Measurements from ENCODE around the gene CCDC154. TPM values are rescaled to one million over a fixed set of nuclear protein-coding genes. Genes with fewer than 3 reads are reported as not detected.
A peak's percentile ranks its signal among the peaks of the same experiment; 100 is the strongest.

The CCDC154 gene
- total and polyA plus RNA-seq, 2 of the 4 experiments (the other 2 are of a cell fraction), result 0.09 TPM; not detected in 1

DNA sequence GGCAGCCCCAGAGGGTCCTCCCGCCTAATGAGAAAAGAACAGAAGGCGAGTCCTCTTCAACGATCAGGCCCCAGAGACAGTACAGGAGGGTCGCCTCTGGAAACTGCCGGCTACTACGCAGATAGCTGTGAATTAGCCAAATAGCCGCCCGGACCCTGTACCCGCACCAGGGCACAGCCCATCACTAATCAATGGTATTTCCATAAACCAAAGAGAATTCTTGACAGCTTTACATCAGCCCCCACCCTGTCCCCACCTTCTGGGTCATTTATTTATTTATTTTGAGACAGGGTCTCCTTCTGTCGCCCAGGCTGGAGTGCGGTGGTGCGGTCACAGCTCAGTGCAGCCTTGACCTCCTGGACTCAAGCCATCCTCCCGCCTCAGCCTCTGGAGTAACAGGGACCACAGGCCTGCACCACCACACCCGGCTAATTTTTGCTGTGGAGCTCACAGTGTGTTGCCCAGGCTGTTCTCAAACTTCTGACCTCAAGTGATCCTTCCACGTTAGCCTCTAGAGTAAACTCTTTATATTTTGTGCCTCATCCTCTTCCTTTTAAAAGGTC, 31.3 kb upstream of the CCDC154 start:
- intact Hi-C loops (cut with micrococcal nuclease), result loop anchor here (10.0 kb wide), 1 partner anchor 51 kb away; the partner anchor contains the start of gene UQCC4
- Histone ChIP-seq H3K36me3 (ENCODE audit: control insufficient read depth, insufficient read depth, low read length) (peaks cover 3% of the 10 kb centered on the region; the same call in 1 of the 2 replicates), H2BK120ac (ENCODE audit: low read depth, low read length) (peak overlapping the region; percentile 30; the same call in 1 of the 2 replicates), H2BK20ac (ENCODE audit: low read depth, low read length) (no peak overlapping the region), H3K9ac (ENCODE audit: low read depth, low read length) (peak overlapping the region; percentile 78), H3K4me3 (ENCODE audit: insufficient read depth, low read depth, low read length) (peak overlapping the region; percentile 94), H3K18ac (ENCODE audit: low read depth, low read length) (no peak overlapping the region; the same call in 1 of the 2 replicates), H4K20me1 (ENCODE audit: insufficient read depth, low read length) (peaks cover 13% of the 10 kb centered on the region; the same call in 1 of the 2 replicates), H3K4me1 (ENCODE audit: control insufficient read depth, insufficient read depth, low read length) (0 out of 2 replicates have a peak, but pooled peaks cover 7% of the 10 kb centered on the region), H3K4me2 (ENCODE audit: low read depth, low read length) (peak overlapping the region; percentile 68), H3K23ac (ENCODE audit: low read depth, low read length) (peak overlapping the region; percentile 69), H2BK5ac (ENCODE audit: low read depth, low read length, poor library complexity, severe bottlenecking) (no peak overlapping the region), H3K9me3 (ENCODE audit: control insufficient read depth, insufficient read depth, low read length) (peaks cover 3% of the 10 kb centered on the region; the same call in 1 of the 2 replicates), H3K4ac (ENCODE audit: low read depth, low read length) (peak overlapping the region; percentile 89), H3K14ac (replicated peaks; ENCODE audit: low read depth, low read length) (peak overlapping the region; percentile 60), H2AFZ (replicated peaks; ENCODE audit: low read length, poor library complexity) (peak overlapping the region; percentile 99), H3K56ac (ENCODE audit: extremely low read depth, insufficient read depth, low read length) (peak overlapping the region; percentile 67; the same call in 1 of the 2 replicates), H2AK5ac (ENCODE audit: low read depth, low read length) (peak overlapping the region; percentile 87), H3K9me1 (ENCODE audit: insufficient read depth, low read length) (peaks cover 8% of the 10 kb centered on the region; the same call in 1 of the 2 replicates), H3K27ac (ENCODE audit: insufficient read depth, low read length) (peak overlapping the region; percentile 83), H4K5ac (ENCODE audit: low read depth, low read length) (peak overlapping the region; percentile 84), H4K91ac (ENCODE audit: insufficient read depth, low read depth, low read length) (peak overlapping the region; percentile 81), H2BK15ac (ENCODE audit: low read depth, low read length) (no peak overlapping the region), H2AK9ac (replicated peaks; ENCODE audit: low read depth, low read length, poor library complexity) (peak overlapping the region; percentile 99), H3K27me3 (ENCODE audit: control insufficient read depth, insufficient read depth, low read length) (no peaks in the 10 kb centered on the region), H3K79me1 (ENCODE audit: low read depth in 1 of 2, low read length in 2 of 2) (peaks cover 18 to 39% of the 10 kb centered on the region in 2 experiments), H4K8ac (ENCODE audit: low read depth in 2 of 2, low read length in 2 of 2) (peak overlapping the region; percentile 99 to 100)
- dilution Hi-C loops (cut with HindIII; ENCODE audit: low sequenced_read_pairs, unreplicated experiment), result no loop called here
- DNase-seq (no peak), ATAC-seq (ENCODE audit: low read depth) (no peak)
- ChIA-PET CTCF (no interaction called here), POLR2A (ENCODE audit: unreplicated experiment) (no interaction called here)
- in situ Hi-C loops (cut with MboI; ENCODE audit: low sequenced_read_pairs), result no loop called here
- 70% methylated on average over 14 of the region's 15 CpGs; no CpG with 5 or more reads in 1 of the 2 experiments for WGBS, 2 experiments (ENCODE audit: extremely low coverage in 2 of 2, insufficient read length in 1 of 2)
- BruUV-seq (replicated peaks), result no TSS peak
- TF ChIP-seq RFX5 (IDR thresholded peaks at IDR 0.05; ENCODE audit: low read depth, low read length) (no peak), MAFK (IDR thresholded peaks at IDR 0.05; ENCODE audit: low read depth, low read length) (no peak), POLR2A (IDR thresholded peaks at IDR 0.05; ENCODE audit: low read depth, low read length) (no peak), RCOR1 (IDR thresholded peaks at IDR 0.05; ENCODE audit: insufficient replicate concordance, low read length) (no peak), FOS (IDR thresholded peaks at IDR 0.05; ENCODE audit: low read depth, low read length) (no peak), CHD1 (IDR thresholded peaks at IDR 0.05; ENCODE audit: low read depth, low read length) (no peak), RAD21 (IDR thresholded peaks at IDR 0.05; ENCODE audit: low read length) (no peak), SMC3 (IDR thresholded peaks at IDR 0.05; ENCODE audit: low read depth, low read length) (no peak), CEBPB (IDR thresholded peaks at IDR 0.05; ENCODE audit: low read depth, low read length) (no peak), BHLHE40 (IDR thresholded peaks at IDR 0.05; ENCODE audit: low read depth, low read length) (no peak), NFE2L2 (IDR thresholded peaks at IDR 0.05; ENCODE audit: low read depth, low read length) (no peak), MXI1 (IDR thresholded peaks at IDR 0.05; ENCODE audit: borderline replicate concordance, low read depth, low read length) (no peak)
- TF ChIP-seq, protein P1, sequence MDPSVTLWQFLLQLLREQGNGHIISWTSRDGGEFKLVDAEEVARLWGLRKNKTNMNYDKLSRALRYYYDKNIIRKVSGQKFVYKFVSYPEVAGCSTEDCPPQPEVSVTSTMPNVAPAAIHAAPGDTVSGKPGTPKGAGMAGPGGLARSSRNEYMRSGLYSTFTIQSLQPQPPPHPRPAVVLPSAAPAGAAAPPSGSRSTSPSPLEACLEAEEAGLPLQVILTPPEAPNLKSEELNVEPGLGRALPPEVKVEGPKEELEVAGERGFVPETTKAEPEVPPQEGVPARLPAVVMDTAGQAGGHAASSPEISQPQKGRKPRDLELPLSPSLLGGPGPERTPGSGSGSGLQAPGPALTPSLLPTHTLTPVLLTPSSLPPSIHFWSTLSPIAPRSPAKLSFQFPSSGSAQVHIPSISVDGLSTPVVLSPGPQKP (IDR thresholded peaks at IDR 0.05; ENCODE audit: borderline replicate concordance, low read depth, low read length), result no peak
- TF ChIP-seq, protein P2, sequence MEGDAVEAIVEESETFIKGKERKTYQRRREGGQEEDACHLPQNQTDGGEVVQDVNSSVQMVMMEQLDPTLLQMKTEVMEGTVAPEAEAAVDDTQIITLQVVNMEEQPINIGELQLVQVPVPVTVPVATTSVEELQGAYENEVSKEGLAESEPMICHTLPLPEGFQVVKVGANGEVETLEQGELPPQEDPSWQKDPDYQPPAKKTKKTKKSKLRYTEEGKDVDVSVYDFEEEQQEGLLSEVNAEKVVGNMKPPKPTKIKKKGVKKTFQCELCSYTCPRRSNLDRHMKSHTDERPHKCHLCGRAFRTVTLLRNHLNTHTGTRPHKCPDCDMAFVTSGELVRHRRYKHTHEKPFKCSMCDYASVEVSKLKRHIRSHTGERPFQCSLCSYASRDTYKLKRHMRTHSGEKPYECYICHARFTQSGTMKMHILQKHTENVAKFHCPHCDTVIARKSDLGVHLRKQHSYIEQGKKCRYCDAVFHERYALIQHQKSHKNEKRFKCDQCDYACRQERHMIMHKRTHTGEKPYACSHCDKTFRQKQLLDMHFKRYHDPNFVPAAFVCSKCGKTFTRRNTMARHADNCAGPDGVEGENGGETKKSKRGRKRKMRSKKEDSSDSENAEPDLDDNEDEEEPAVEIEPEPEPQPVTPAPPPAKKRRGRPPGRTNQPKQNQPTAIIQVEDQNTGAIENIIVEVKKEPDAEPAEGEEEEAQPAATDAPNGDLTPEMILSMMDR (conservative IDR thresholded peaks at IDR 0.05; ENCODE audit: low read depth, low read length), result no peak
- TF ChIP-seq, protein P3, sequence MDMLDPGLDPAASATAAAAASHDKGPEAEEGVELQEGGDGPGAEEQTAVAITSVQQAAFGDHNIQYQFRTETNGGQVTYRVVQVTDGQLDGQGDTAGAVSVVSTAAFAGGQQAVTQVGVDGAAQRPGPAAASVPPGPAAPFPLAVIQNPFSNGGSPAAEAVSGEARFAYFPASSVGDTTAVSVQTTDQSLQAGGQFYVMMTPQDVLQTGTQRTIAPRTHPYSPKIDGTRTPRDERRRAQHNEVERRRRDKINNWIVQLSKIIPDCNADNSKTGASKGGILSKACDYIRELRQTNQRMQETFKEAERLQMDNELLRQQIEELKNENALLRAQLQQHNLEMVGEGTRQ (IDR thresholded peaks at IDR 0.05; ENCODE audit: low read depth, low read length), result no peak

All from IMR-90 (cell line).